PC-3 (cell line): Measurements from ENCODE around the gene SPRED1.

Source experiments
- EZH2 ChIP-seq: fragments of 300-600 bp; sonication (generic); IDR thresholded peaks from one replicate; pipeline ENCODE4 v1.6.1; 2017; ENCODE audit warnings: antibody characterized with exemption, mild to moderate bottlenecking, low read length; ENCODE audit not compliant: unreplicated experiment
- EZH2phosphoT487 ChIP-seq: fragments of 300-600 bp; sonication (generic); IDR thresholded peaks from 2 replicates; pipeline ENCODE4 v1.6.1; 2018; ENCODE audit warnings: mild to moderate bottlenecking, antibody characterized with exemption, low read length, borderline replicate concordance
- TF ChIP-seq, protein P1 (sequence below): fragments of 300-600 bp; sonication (generic); conservative IDR thresholded peaks from 2 replicates; pipeline ENCODE4 v1.5.1; 2017; ENCODE audit warnings: antibody characterized with exemption, low read depth, mild to moderate bottlenecking, low read length

DNA sequence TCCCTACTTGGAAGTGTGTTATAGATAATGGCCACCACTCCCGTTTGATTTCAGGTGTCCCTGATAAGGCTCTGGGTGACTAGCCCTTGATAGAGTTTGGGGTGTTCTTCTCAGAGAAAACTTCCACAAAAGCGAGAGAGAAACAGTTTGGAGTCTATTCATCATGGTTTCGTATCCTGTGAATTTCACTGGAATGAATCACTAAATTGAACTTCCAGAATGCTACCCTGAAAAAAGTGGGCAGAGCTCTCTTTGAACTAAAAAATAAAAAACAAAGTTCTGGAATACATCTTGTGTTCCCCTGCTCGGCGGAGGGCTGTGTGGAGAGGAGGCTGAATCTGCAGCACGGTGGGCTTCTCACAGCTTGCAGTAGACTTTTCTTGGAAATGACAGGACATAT, 148.5 kb downstream of the SPRED1 start:
- TF ChIP-seq, protein P1, sequence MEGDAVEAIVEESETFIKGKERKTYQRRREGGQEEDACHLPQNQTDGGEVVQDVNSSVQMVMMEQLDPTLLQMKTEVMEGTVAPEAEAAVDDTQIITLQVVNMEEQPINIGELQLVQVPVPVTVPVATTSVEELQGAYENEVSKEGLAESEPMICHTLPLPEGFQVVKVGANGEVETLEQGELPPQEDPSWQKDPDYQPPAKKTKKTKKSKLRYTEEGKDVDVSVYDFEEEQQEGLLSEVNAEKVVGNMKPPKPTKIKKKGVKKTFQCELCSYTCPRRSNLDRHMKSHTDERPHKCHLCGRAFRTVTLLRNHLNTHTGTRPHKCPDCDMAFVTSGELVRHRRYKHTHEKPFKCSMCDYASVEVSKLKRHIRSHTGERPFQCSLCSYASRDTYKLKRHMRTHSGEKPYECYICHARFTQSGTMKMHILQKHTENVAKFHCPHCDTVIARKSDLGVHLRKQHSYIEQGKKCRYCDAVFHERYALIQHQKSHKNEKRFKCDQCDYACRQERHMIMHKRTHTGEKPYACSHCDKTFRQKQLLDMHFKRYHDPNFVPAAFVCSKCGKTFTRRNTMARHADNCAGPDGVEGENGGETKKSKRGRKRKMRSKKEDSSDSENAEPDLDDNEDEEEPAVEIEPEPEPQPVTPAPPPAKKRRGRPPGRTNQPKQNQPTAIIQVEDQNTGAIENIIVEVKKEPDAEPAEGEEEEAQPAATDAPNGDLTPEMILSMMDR = no peak
- TF ChIP-seq EZH2phosphoT487 = no peak
- TF ChIP-seq EZH2 = no peak
